ENCODE data around the gene MCUR1.

DNA sequence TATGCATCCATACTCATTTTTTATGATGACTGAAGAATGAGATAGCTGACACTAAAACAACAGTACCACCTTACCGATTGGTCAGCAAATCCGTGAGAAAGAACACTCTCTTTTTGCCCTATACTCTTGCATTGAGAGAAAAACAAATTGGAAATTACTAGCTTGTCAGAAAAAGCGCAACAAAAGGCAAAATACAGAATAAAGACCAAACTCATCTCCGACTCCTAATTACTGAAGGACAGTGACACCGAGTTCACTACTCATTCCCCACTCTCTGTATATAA lies 2.1 kb downstream of the MCUR1 start:
- no peak for TF ChIP-seq BHLHE40 (IDR thresholded peaks at IDR 0.05; ENCODE audit: borderline replicate concordance)
- no peak for TF ChIP-seq SP1 (IDR thresholded peaks at IDR 0.05)
- no peak for TF ChIP-seq L3MBTL2 (conservative IDR thresholded peaks at IDR 0.05)
- no peak for TF ChIP-seq FOXK2 (IDR thresholded peaks at IDR 0.05)
- TF ChIP-seq CTBP1 (IDR thresholded peaks at IDR 0.05; ENCODE audit: borderline replicate concordance) = no peak
- TF ChIP-seq LEF1 (IDR thresholded peaks at IDR 0.05; ENCODE audit: borderline replicate concordance) = no peak
- no peak for TF ChIP-seq HDGF (IDR thresholded peaks at IDR 0.05; ENCODE audit: borderline replicate concordance)
- TF ChIP-seq TARDBP (IDR thresholded peaks at IDR 0.05) = no peak
- TF ChIP-seq SUZ12 (IDR thresholded peaks at IDR 0.05) = no peak
- TF ChIP-seq ELF4 (IDR thresholded peaks at IDR 0.05) = no peak
- no peak for TF ChIP-seq ZNF384 (IDR thresholded peaks at IDR 0.05)
- TF ChIP-seq NFRKB (IDR thresholded peaks at IDR 0.05) = no peak
- TF ChIP-seq, protein P1, sequence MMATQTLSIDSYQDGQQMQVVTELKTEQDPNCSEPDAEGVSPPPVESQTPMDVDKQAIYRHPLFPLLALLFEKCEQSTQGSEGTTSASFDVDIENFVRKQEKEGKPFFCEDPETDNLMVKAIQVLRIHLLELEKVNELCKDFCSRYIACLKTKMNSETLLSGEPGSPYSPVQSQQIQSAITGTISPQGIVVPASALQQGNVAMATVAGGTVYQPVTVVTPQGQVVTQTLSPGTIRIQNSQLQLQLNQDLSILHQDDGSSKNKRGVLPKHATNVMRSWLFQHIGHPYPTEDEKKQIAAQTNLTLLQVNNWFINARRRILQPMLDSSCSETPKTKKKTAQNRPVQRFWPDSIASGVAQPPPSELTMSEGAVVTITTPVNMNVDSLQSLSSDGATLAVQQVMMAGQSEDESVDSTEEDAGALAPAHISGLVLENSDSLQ (IDR thresholded peaks at IDR 0.05) = no peak
- TF ChIP-seq FOXM1 (IDR thresholded peaks at IDR 0.05; ENCODE audit: borderline replicate concordance) = no peak
